ENCODE data around the gene SEZ6L2. TPM values are rescaled to one million over a fixed set of nuclear protein-coding genes. Genes with fewer than 3 reads are reported as not detected.

The SEZ6L2 gene
- total and polyA plus RNA-seq, 9 of the 15 experiments (the other 6 are each of a cell fraction or from before 2014, with no cell fraction given) = 0.10 to 2.1 (median 0.72) TPM

DNA sequence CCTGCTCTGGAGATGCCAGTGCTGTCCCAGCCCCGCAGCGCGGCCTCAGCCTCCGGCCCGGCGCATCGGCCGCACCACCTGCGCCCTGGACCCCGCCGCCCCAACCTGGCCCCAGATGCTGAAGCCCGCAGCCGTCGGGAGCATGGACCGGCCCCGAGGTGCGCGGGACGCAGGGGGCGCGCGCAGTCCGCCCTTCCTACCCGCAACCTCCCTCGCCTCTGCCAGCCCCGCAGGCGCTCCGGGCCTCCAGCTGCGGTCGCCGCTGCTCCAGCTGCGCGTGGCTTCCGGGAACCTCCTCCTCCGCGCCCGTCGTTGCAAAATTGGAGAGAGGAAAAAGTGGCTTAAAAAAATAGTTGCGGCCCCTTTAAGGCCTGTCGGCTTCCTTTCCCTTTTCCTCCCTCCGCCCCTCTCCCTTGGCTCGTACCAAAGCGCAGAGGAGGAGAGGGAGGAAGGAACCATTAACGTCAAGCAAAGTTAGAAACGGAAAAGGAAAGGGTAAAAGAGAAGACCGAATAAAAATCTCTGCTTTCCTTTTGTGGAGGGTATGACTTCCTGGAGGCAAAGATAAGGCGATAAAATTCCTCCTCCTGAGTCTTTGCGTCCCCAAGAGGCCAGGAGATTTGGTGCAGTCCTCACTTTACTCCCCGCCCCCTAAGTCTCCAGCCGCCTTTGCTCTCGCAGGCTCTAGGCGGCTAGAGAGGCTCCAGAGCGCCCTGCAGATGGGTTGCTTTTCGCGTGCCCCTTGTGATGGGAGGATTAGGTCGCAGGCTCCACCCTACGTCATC lies 36.3 kb downstream of the SEZ6L2 start, which contains the start of gene CDIPT (continued):
- TF ChIP-seq, protein P1, sequence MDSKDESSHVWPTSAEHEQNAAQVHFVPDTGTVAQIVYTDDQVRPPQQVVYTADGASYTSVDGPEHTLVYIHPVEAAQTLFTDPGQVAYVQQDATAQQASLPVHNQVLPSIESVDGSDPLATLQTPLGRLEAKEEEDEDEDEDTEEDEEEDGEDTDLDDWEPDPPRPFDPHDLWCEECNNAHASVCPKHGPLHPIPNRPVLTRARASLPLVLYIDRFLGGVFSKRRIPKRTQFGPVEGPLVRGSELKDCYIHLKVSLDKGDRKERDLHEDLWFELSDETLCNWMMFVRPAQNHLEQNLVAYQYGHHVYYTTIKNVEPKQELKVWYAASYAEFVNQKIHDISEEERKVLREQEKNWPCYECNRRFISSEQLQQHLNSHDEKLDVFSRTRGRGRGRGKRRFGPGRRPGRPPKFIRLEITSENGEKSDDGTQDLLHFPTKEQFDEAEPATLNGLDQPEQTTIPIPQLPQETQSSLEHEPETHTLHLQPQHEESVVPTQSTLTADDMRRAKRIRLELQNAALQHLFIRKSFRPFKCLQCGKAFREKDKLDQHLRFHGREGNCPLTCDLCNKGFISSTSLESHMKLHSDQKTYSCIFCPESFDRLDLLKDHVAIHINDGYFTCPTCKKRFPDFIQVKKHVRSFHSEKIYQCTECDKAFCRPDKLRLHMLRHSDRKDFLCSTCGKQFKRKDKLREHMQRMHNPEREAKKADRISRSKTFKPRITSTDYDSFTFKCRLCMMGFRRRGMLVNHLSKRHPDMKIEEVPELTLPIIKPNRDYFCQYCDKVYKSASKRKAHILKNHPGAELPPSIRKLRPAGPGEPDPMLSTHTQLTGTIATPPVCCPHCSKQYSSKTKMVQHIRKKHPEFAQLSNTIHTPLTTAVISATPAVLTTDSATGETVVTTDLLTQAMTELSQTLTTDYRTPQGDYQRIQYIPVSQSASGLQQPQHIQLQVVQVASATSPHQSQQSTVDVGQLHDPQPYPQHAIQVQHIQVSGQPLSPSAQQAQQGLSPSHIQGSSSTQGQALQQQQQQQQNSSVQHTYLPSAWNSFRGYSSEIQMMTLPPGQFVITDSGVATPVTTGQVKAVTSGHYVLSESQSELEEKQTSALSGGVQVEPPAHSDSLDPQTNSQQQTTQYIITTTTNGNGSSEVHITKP (IDR thresholded peaks at IDR 0.05; ENCODE audit: partially characterized antibody) = peak; percentile 100
- TF ChIP-seq SMARCA4 (IDR thresholded peaks at IDR 0.05) (no peak; the same call in 1 of the 2 replicates), MYNN (IDR thresholded peaks at IDR 0.05) (no peak), MYNN (CRISPR knock-in tag; IDR thresholded peaks at IDR 0.05) (no peak), ZNF324 (CRISPR knock-in tag; IDR thresholded peaks at IDR 0.05) (no peak), PHF20 (IDR thresholded peaks at IDR 0.05; ENCODE audit: partially characterized antibody) (no peak), ZFP30 (CRISPR knock-in tag; IDR thresholded peaks at IDR 0.05; ENCODE audit: borderline replicate concordance) (no peak), RUNX1 (IDR thresholded peaks at IDR 0.05; ENCODE audit: low read depth) (no peak), ZNF354B (CRISPR knock-in tag; IDR thresholded peaks at IDR 0.05) (no peak), ARID2 (IDR thresholded peaks at IDR 0.05) (no peak), POLR2AphosphoS2 (IDR thresholded peaks at IDR 0.05; ENCODE audit: low read length) (no peak), ESRRB (CRISPR knock-in tag; IDR thresholded peaks at IDR 0.05; ENCODE audit: borderline replicate concordance) (no peak), ARNT (IDR thresholded peaks at IDR 0.05) (peak; percentile 50 to 87; a peak in 3 of 4 replicates), CTBP1 (IDR thresholded peaks at IDR 0.05; ENCODE audit: borderline replicate concordance) (peak; percentile 53), ZC3H4 (CRISPR knock-in tag; IDR thresholded peaks at IDR 0.05; ENCODE audit: borderline replicate concordance) (no peak), SPI1 (IDR thresholded peaks at IDR 0.05; ENCODE audit: borderline replicate concordance, low read depth, low read length) (no peak; the same call in 1 of the 2 replicates)
- TF ChIP-seq, protein P2, sequence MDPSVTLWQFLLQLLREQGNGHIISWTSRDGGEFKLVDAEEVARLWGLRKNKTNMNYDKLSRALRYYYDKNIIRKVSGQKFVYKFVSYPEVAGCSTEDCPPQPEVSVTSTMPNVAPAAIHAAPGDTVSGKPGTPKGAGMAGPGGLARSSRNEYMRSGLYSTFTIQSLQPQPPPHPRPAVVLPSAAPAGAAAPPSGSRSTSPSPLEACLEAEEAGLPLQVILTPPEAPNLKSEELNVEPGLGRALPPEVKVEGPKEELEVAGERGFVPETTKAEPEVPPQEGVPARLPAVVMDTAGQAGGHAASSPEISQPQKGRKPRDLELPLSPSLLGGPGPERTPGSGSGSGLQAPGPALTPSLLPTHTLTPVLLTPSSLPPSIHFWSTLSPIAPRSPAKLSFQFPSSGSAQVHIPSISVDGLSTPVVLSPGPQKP (CRISPR knock-in tag; IDR thresholded peaks at IDR 0.05) = no peak
- TF ChIP-seq, protein P3, sequence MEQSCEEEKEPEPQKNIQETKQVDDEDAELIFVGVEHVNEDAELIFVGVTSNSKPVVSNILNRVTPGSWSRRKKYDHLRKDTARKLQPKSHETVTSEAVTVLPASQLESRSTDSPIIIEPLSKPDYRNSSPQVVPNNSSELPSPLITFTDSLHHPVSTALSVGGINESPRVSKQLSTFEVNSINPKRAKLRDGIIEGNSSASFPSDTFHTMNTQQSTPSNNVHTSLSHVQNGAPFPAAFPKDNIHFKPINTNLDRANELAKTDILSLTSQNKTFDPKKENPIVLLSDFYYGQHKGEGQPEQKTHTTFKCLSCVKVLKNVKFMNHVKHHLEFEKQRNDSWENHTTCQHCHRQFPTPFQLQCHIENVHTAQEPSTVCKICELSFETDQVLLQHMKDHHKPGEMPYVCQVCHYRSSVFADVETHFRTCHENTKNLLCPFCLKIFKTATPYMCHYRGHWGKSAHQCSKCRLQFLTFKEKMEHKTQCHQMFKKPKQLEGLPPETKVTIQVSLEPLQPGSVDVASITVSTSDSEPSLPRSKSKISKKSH (CRISPR knock-in tag; IDR thresholded peaks at IDR 0.05) = no peak
- TF ChIP-seq, protein P4, sequence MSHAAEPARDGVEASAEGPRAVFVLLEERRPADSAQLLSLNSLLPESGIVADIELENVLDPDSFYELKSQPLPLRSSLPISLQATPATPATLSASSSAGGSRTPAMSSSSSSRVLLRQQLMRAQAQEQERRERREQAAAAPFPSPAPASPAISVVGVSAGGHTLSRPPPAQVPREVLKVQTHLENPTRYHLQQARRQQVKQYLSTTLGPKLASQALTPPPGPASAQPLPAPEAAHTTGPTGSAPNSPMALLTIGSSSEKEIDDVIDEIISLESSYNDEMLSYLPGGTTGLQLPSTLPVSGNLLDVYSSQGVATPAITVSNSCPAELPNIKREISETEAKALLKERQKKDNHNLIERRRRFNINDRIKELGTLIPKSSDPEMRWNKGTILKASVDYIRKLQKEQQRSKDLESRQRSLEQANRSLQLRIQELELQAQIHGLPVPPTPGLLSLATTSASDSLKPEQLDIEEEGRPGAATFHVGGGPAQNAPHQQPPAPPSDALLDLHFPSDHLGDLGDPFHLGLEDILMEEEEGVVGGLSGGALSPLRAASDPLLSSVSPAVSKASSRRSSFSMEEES (CRISPR knock-in tag; IDR thresholded peaks at IDR 0.05) = no peak

All from K562 (cell line).